ENCODE results near the gene PID1. TPM values are rescaled to one million over a fixed set of nuclear protein-coding genes. Genes with fewer than 3 reads are reported as not detected.

PID1 gene
- total RNA-seq, 1 donor from 2014 or later = 10.7 TPM

GRCh38 chr2:229041691-229042090, 229.4 kb downstream of the PID1 start:
- no peak for FAIRE-seq
- Mint-ChIP-seq H3K36me3 (ENCODE audit: low read depth, unreplicated experiment) (peaks cover 3% of the 10 kb centered on the region), H3K9me3 (ENCODE audit: unreplicated experiment) (no peaks in the 10 kb centered on the region)

GRCh38 chr2:229037621-229038020, 233.5 kb downstream of the PID1 start:
- DNase-seq (ENCODE audit: low read depth) = no peak
- peaks cover 2% of the 10 kb centered on the region for H3K9me3 Mint-ChIP-seq (ENCODE audit: unreplicated experiment)
- no peaks in the 10 kb centered on the region for H3K4me1 ChIP-seq (ENCODE audit: insufficient read depth, low read length)
- H3K27me3 ChIP-seq (ENCODE audit: insufficient read depth, low read length) = no peaks in the 10 kb centered on the region
- no peak overlapping the region for H2AFZ ChIP-seq (ENCODE audit: low read depth, low read length)
- TF ChIP-seq CTCF (IDR thresholded peaks at IDR 0.05; ENCODE audit: insufficient read depth, low read depth, low read length) (no peak), EZH2 (IDR thresholded peaks at IDR 0.05; ENCODE audit: insufficient read depth, low read length) (no peak)
- H4K20me1 ChIP-seq (ENCODE audit: insufficient read depth, low read length) = no peaks in the 10 kb centered on the region
- H3K9me3 ChIP-seq (ENCODE audit: insufficient read depth, low read depth, low read length) = no peaks in the 10 kb centered on the region
- H3K27ac ChIP-seq (ENCODE audit: low read depth, low read length) = no peak overlapping the region
- H3K4me2 ChIP-seq (ENCODE audit: low read length) = no peak overlapping the region
- FAIRE-seq = no peak
- H3K27me3 Mint-ChIP-seq (ENCODE audit: low read depth, unreplicated experiment) = peaks cover 2% of the 10 kb centered on the region
- H3K4me3 Mint-ChIP-seq (ENCODE audit: unreplicated experiment) = no peak overlapping the region
- H3K4me3 ChIP-seq (ENCODE audit: insufficient read depth, low read depth, low read length) = no peak overlapping the region
- H3K36me3 ChIP-seq (ENCODE audit: insufficient read depth, low read length) = no peaks in the 10 kb centered on the region
- no peaks in the 10 kb centered on the region for H3K79me2 ChIP-seq (ENCODE audit: insufficient read depth, low read length)
- no peak overlapping the region for H3K9ac ChIP-seq (ENCODE audit: low read length)
- H3K27ac Mint-ChIP-seq (ENCODE audit: unreplicated experiment) = no peak overlapping the region
- peaks cover 3% of the 10 kb centered on the region for H3K36me3 Mint-ChIP-seq (ENCODE audit: low read depth, unreplicated experiment)
- no peaks in the 10 kb centered on the region for H3K4me1 Mint-ChIP-seq (ENCODE audit: low read depth, unreplicated experiment)

More at GRCh38 chr2:229041691-229042090, 229.4 kb downstream of the PID1 start:
- Histone ChIP-seq H3K27ac (ENCODE audit: low read depth, low read length) (no peak overlapping the region), H3K4me2 (ENCODE audit: low read length) (no peak overlapping the region), H2AFZ (ENCODE audit: low read depth, low read length) (no peak overlapping the region), H3K4me1 (ENCODE audit: insufficient read depth, low read length) (no peaks in the 10 kb centered on the region), H3K27me3 (ENCODE audit: insufficient read depth, low read length) (no peaks in the 10 kb centered on the region), H3K79me2 (ENCODE audit: insufficient read depth, low read length) (no peaks in the 10 kb centered on the region), H3K9ac (ENCODE audit: low read length) (no peak overlapping the region), H3K4me3 (ENCODE audit: insufficient read depth, low read depth, low read length) (no peak overlapping the region), H3K36me3 (ENCODE audit: insufficient read depth, low read length) (no peaks in the 10 kb centered on the region), H4K20me1 (ENCODE audit: insufficient read depth, low read length) (no peaks in the 10 kb centered on the region), H3K9me3 (ENCODE audit: insufficient read depth, low read depth, low read length) (no peaks in the 10 kb centered on the region)
- no peak for TF ChIP-seq CTCF (IDR thresholded peaks at IDR 0.05; ENCODE audit: insufficient read depth, low read depth, low read length)
- TF ChIP-seq EZH2 (IDR thresholded peaks at IDR 0.05; ENCODE audit: insufficient read depth, low read length) = no peak
- Mint-ChIP-seq H3K27ac (ENCODE audit: unreplicated experiment) (no peak overlapping the region), H3K27me3 (ENCODE audit: low read depth, unreplicated experiment) (peaks cover 2% of the 10 kb centered on the region), H3K4me1 (ENCODE audit: low read depth, unreplicated experiment) (peaks cover 4% of the 10 kb centered on the region), H3K4me3 (ENCODE audit: unreplicated experiment) (no peak overlapping the region)
- no peak for DNase-seq (ENCODE audit: low read depth)

GRCh38 chr2:229033816-229034215, 237.3 kb downstream of the PID1 start:
- Histone ChIP-seq H3K4me3 (ENCODE audit: insufficient read depth, low read depth, low read length) (no peak overlapping the region), H3K9me3 (ENCODE audit: insufficient read depth, low read depth, low read length) (no peaks in the 10 kb centered on the region), H2AFZ (ENCODE audit: low read depth, low read length) (no peak overlapping the region), H3K4me1 (ENCODE audit: insufficient read depth, low read length) (no peaks in the 10 kb centered on the region), H3K9ac (ENCODE audit: low read length) (no peak overlapping the region), H4K20me1 (ENCODE audit: insufficient read depth, low read length) (no peaks in the 10 kb centered on the region), H3K27ac (ENCODE audit: low read depth, low read length) (no peak overlapping the region), H3K4me2 (ENCODE audit: low read length) (no peak overlapping the region), H3K79me2 (ENCODE audit: insufficient read depth, low read length) (no peaks in the 10 kb centered on the region), H3K27me3 (ENCODE audit: insufficient read depth, low read length) (no peaks in the 10 kb centered on the region), H3K36me3 (ENCODE audit: insufficient read depth, low read length) (no peaks in the 10 kb centered on the region)
- H3K36me3 Mint-ChIP-seq (ENCODE audit: low read depth, unreplicated experiment) = peaks cover 3% of the 10 kb centered on the region
- peaks cover 4% of the 10 kb centered on the region for H3K9me3 Mint-ChIP-seq (ENCODE audit: unreplicated experiment)
- no peaks in the 10 kb centered on the region for H3K27me3 Mint-ChIP-seq (ENCODE audit: low read depth, unreplicated experiment)
- DNase-seq (ENCODE audit: low read depth) (no peak), FAIRE-seq (no peak)
- no peaks in the 10 kb centered on the region for H3K4me1 Mint-ChIP-seq (ENCODE audit: low read depth, unreplicated experiment)
- no peak overlapping the region for H3K4me3 Mint-ChIP-seq (ENCODE audit: unreplicated experiment)
- no peak for TF ChIP-seq EZH2 (IDR thresholded peaks at IDR 0.05; ENCODE audit: insufficient read depth, low read length)
- TF ChIP-seq CTCF (IDR thresholded peaks at IDR 0.05; ENCODE audit: insufficient read depth, low read depth, low read length) = no peak
- no peak overlapping the region for H3K27ac Mint-ChIP-seq (ENCODE audit: unreplicated experiment)
